ENCODE results near the gene PROM2. TPM values are rescaled to one million over a fixed set of nuclear protein-coding genes. Genes with fewer than 3 reads are reported as not detected.

The PROM2 gene
- 0.13 TPM in 1 of 5 replicates, not detected in the others for total RNA-seq (2022; extraction: Qiagen RNA extraction; ENCODE audit: low read depth)

GRCh38 chr2:95274291-95275150, at the start of gene PROM2:
TSS of gene PROM2 (plus strand) at chr2:95274449. CDS start at chr2:95274586, 137 bp downstream.

GRCh38 chr2:95296880-95297487, 22.7 kb downstream of the PROM2 start, which contains the start of gene KCNIP3:
TSS of gene KCNIP3 (plus strand) at chr2:95297347. CDS start at chr2:95297439, 92 bp downstream.

Other genes starting within 250 kb of the PROM2 start
- not detected in 5 replicates for gene MAL, start 248.7 kb upstream of the PROM2 start, total RNA-seq (2022; extraction: Qiagen RNA extraction; ENCODE audit: low read depth)
- 74.0 to 77.7 TPM (median 76.6 TPM) in 5 replicates for gene MRPS5, start 152.6 kb upstream of the PROM2 start, total RNA-seq (2022; extraction: Qiagen RNA extraction; ENCODE audit: low read depth)
- 4.6 to 7.2 TPM (median 6.2 TPM) in 5 replicates for gene ZNF514, start 114.6 kb upstream of the PROM2 start, total RNA-seq (2022; extraction: Qiagen RNA extraction; ENCODE audit: low read depth)
- gene ZNF2, start 108.6 kb upstream of the PROM2 start, total RNA-seq (2022; extraction: Qiagen RNA extraction; ENCODE audit: low read depth) = 3.1 to 4.1 TPM (median 3.4 TPM) in 5 replicates
- 0.23 to 0.51 TPM (median 0.42 TPM) in 5 replicates for gene ZNF892, start 66.9 kb upstream of the PROM2 start, total RNA-seq (2022; extraction: Qiagen RNA extraction; ENCODE audit: low read depth)
- 0.83 to 1.9 TPM (median 1.6 TPM) in 5 replicates for gene KCNIP3, start 22.9 kb downstream of the PROM2 start, total RNA-seq (2022; extraction: Qiagen RNA extraction; ENCODE audit: low read depth)
- gene FAHD2A, start 128.3 kb downstream of the PROM2 start, total RNA-seq (2022; extraction: Qiagen RNA extraction; ENCODE audit: low read depth) = 25.5 to 33.0 TPM (median 30.8 TPM) in 5 replicates
- 0.14 TPM in 1 of 5 replicates, not detected in the others for gene TRIM43B, start 210.3 kb downstream of the PROM2 start, total RNA-seq (2022; extraction: Qiagen RNA extraction; ENCODE audit: low read depth)